Forelimb muscle (tissue), 1 donor: ENCODE results near the gene CTSK. TPM values are rescaled to one million over a fixed set of nuclear protein-coding genes. Genes with fewer than 3 reads are reported as not detected.
A peak's percentile ranks its signal among the peaks of the same experiment; 100 is the strongest.
"Not testable (repeated sequence)": the region's sequence is repeated elsewhere in the genome, so short reads cannot be mapped to it uniquely, and the experiment has no call there.

ENCODE experiments used
- DNase-seq: peaks from one replicate; pipeline ENCODE4 v3.0.0-alpha.2; 2013; ENCODE audit warnings: low read depth
- polyA plus RNA-seq: library from polyadenylated mRNA; unstranded; fragments of 120-200 nt; gene quantifications from one replicate; pipeline ENCODE4 v1.2.1, GENCODE V29; 2013; ENCODE audit not compliant: insufficient read length

Gene CTSK
- polyA plus RNA-seq, 1 donor: 57.6 TPM

DNA sequence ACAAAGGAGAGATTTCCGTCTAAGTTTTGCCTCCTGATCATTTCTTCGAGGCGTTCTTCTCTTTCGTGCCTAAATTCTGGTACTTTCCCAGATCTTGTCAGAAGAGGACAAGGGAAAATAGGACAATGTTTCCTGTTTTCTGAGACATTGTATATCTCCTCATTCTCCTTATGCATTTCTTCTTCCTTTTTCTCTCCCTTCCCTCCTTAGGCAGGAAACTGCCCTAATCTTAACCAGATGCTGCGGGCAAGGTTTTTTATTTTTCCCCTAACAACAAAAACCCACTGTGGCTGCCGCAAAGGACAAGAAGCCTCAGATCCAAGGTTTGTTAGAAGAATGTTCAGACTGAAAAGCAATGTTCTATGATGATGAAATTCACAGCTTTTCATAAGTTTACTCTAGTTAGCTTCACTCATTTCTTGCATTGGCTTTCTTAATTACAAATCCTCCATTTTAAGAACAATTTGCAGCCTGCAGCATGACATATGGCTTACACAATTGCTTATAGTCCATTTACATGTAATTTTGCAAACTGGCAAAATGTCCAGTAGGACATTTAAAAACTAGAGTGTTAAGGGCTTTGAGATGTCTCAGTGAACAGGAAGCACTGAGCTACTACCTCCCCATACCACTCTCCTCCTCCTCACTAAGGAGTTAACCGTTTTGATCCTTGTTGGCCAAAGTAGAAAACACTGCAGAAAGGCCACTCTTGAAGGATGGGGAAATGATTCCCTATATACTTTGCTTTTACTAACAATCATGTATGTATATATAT, 624 bp downstream of the CTSK start:
- DNase-seq: peak; percentile 22

DNA sequence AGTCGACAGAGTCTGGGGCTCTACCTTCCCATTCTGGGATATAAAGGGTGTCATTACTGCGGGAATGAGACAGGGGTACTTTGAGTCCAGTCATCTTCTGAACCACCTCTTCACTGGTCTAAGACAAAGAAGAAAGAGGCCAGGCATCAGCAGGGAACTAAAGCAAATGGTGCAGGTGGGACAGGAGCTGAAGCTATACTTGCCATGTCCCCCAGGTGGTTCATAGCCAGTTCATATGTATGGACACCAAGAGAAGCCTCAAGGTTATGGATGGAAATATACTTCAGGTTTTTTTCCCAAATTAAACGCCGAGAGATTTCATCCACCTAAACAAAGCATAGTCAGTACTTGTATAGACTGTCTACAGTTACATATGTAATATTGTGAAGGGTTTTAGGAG, 2.2 kb downstream of the CTSK start:
- DNase-seq: no peak

DNA sequence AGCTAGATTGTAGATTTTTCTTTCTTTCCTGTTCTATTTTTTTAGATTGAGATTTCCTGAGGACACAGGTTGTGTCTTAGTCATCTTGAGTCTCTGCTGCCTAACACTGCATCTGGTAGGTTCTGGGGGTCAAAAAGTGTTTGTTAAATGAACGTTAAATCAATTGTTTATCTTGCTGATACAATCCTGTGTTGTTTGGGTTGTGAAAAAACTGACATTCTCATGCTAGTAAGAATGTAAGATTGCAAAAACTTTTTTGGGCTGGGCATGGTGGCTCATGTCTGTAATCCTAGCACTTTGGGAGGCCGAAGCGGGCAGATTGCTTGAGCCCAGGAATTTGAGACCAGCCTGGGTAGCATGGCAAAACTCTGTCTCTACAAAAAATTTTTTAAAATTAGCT, 3.4 kb downstream of the CTSK start:
- DNase-seq: no peak

DNA sequence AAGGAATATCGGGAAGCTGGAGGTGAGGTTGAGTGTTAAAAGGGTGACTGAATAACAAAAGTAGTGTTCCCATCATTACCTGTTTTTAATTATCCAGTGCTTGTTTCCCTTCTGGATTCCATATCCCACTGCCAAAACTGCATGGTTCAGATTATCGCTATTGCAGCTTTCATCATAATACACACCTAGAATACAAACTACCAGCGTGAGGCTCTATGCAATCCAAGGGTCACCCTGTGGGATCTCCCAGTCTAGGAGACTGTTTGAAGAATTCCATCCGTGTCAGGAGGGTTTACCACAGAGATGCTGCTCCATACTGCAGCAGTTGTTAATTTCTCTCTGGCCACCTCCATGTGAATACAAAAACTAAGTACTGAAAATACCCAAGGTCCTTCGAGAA, 9.0 kb downstream of the CTSK start:
- no peak for DNase-seq

DNA sequence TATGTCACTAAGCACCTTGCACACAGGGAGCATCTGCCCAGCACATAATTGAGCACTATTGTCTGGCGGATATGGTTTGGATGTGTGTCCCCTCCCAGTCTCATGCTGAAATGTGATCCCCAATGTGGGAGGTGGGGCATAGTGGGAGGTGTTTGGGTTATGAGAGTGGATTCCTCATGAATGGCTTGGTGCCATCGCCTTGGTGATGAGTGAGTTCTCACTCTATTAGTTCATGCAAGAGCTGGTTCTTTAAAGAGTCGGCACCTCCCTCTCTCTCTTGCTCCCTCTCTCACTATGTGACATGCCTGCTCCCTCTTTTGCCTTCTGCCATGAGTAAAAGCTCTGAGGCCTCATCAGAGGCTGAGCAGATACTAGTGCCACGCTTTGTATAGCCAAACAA, 9.5 kb downstream of the CTSK start:
- DNase-seq: no peak

DNA sequence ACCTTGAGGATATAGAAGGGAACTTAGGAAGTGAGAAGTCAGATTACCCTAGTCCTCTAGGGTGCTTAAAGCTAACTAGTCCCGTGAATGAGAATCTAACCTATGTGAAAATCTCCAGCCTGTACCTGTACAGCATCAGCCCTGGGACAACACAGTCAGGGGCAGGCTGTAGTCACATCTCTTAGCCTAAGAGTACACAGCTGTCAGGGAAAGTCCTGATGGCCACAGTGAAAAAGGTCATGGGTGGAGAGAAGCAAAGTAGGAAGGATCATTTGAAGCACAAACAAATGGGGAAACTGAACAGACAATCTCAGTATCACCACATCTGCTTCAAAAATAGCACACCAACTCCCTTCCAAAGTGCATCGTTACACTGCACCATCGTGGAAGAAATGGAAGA, 11.7 kb downstream of the CTSK start:
- no peak for DNase-seq

DNA sequence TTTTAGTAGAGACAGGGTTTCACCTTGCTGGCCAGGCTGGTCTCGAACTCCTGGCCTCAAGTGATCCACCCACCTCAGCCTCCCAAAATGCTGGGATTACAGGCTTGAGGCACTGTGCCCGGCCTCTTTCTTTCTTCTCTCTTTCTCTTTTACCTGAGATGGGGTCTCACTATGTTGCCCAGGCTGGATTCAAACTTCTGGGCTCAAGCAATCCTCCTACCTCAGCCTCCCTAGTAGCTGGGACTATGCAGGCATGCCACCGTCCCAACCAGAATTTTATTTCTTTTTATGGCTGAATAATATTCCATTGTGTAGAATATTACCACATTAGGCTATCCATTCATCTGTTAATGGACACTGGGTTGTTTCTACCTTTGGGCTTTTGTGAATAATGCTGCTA, 14.3 kb downstream of the CTSK start:
- DNase-seq: not testable (repeated sequence)

DNA sequence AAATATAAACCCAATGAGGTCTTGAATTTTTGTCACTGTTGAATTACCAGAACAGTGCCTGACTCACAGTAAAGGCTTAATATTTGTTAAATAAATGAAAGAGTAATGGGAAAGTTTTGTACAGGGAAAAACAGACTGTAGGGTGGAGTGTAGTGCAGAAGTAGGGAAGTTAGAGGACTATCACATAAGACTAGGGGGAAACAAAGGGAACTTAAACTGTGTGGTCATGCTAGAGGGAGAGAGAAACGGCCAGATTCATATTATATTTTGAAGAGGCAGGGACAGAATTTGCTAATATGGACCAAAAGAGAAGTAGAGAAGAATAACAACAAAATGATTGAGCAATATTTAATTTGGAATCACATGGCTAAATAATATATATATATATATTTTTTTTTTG, 14.8 kb downstream of the CTSK start:
- DNase-seq: no peak

DNA sequence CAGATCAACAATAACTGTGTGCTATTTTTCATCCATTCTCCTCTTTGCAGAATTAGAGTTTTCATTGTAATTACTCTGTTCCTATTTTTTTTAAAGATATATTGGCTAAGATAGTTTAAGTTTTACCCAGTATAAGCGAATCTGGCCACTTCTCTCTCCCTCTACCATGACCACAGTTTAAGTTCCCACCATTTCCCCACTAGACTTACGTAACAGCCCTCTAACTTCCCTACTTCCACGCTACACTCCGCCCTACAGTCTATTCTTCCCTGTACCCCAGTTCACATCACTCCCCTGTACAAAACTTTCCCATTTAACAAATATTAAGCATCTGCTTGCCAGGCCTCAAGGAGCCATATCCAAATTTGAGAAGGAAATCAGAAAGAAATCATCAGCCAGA, 16.5 kb downstream of the CTSK start:
- DNase-seq: no peak

DNA sequence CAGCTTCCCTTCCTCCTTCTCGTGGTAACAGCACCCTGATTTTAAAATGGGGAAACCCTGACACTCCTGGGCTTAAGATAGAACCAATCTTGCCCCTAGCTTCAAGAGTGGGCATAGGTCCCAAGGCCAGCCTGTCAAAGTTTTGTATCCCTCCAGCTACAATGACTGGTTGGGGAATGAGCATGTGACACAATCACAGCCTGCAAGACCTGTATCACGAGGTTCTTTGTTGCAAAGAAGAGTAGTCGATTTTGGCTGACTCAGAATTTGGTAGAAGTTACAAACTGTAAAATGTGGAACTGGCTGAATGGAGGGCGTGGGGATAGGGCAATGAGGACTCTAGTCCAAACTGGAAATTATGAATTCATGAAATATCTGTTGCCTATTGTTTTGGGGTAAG, 18.7 kb downstream of the CTSK start:
- DNase-seq: no peak

DNA sequence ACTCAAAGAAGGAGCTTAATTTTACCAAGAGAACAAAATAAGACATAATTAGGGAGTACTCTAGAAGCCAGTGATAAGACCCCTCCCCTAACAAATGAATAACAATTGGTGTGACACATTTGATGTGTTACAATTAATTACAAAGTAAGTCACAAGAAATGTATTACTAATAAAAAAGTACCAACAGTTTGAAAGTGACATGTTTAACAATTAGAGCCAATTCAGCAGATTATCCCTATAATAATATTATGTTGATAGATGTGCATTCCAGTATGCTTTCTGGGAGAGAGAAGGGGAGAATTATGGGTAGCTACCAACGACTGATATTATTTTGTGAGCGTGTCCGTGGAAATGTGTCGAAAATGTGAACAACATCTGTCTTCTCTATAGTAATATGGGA, 19.1 kb downstream of the CTSK start:
- DNase-seq: no peak

DNA sequence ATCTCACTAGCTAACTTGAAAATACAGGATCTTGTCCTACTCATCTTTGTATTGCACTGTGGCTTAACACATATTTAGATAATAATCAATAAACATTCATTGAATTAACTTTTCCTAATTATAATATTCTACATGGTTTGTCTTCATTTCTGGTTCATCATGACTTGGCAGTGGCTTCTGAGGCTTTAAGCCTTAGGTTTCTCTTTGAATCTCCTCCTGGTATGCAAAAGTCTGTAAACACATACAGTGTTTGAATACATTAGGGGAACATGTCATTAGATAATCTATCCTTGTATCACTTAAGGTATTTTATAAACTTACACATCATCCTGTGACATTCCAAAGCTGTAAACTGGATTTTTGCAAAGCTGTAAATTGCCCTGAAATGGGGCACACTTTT, 20.6 kb downstream of the CTSK start:
- no peak for DNase-seq

DNA sequence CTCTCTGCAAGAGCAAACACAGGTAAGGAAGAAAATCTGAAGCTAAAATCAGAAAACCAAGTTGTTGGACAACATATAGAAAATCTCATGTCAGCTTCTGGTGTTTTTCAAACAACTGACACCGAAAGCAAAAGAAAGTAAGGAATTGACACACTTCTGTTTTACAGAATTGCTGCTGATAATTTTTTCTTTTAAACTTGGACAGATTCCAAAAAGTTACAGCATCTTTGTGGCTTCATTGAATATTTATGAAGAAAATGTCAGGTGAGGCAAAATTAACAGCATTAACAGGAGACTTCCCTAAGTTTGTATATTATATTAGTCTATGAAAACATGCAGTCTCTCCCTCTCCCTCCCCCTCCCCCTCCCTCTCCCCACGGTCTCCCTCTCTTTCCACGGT, 27.6 kb downstream of the CTSK start:
- DNase-seq: no peak

DNA sequence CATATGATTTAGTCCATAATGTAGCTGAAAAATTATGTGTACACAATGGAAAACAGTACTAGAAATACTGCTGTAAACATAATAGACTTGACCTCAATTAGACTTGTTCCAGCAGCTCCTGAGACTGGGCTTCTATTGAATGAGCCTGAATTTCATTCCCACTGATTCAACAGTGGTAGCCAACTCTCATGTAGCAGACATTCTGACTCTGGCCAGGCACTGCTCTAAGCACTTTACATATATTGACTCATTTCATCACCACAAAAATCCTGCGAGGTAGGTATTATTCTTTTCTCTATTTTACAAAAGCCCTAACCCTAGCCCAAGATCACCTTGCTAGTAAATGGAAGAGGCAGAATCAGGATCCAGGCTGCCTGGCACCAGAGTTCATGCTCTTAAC, 29.7 kb downstream of the CTSK start:
- no peak for DNase-seq

DNA sequence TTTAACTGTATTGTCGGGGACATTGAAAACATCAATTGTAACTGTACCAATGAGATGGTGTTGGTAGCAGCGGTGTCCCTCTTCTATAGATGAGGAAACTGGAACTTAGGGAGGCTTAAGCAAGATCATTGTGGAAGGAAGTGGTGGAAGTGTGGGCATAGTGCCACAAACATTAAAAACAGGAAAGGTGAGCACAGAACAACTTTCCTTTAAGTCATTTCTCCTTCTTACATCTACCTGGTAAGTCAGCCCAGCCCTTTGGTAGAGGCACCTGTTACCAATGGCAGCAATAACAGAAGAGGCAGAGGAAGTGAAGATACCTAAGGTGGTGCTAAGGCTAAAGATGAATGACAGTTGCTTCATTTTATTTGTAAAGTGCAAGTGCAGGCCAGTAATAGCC, 30.5 kb downstream of the CTSK start:
- no peak for DNase-seq

DNA sequence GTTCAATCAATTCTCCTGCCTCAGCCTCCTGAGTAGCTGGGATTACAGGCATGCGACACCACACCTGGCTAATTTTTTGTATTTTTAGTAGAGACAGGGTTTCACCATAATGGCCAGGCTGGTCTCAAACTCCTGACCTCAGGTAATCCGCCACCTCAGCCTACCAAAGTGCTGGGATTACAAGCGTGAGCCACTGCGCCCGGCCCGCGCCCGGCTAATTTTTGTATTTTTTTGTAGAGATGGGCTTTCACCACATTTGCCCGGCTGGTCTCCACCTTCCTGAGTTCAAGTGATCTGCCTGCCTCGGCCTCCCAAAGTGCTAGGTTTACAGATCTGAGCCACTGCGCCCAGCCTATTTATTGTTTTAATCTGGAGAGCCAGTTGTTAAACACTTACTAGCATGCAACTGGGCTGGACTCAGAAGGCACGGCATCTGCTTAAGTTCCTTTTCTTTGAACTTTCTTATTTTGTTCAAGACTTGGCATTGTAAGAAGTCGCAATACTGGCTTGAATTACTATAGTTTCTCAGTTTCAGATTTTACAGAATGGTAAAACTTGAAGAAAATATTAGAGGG, 32.0 kb downstream of the CTSK start:
- DNase-seq: not testable (repeated sequence)

DNA sequence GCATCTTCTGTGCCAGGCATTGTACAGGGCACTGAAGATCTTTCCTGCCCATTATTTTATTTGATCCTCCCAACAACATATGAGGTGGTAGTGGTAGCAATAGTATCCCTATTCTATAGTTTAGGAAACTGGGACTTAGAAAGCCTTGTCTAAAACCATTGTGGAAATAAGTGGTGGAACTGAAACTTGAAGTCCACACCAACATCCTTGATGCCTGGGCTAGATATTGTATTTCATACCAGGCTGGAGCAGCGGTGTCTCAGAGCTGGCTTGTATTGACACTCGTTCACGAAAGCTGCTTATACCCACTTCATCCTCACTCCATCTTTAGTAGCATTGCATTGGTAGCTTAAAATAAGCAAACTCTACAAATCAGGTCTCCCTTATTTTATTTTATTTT, 32.8 kb downstream of the CTSK start:
- no peak for DNase-seq

DNA sequence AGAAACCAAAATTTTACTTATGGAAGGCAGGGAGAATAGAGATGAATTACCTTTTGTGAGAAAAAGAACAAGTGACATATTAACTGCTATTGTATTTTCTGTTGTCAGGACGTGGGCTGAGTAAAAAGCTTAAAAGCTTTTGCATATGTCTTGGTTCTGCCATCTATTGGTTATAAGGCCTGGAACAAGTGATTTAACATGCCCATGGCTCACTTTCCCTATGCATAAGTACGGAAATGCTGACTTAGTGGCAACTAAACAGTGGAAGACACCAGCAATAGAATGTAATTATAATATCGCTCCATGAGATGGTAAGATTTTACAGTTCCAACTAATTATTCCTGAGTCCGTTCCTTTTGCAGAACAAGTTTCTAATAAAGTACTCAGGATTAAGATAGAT, 35.7 kb downstream of the CTSK start:
- no peak for DNase-seq

DNA sequence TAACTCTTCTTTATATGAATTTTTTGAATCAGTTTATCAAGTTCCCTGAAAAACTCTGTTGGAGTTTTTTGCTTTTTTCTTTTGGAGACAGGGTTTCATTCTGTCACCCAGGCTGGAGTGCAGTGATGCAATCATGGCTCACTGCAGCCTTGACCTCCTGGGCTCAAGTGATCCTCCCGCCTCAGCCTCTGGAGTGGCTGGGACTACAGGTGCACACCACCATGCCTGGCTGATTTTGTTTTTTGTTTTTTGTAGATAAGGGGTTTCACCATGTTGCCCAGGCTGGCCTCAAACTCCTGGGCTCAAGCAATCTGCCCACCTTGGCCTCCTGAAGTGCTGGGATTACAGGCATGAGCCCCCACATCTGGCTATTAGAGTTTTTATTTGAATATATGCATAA, 40.4 kb downstream of the CTSK start:
- DNase-seq: not testable (repeated sequence)

DNA sequence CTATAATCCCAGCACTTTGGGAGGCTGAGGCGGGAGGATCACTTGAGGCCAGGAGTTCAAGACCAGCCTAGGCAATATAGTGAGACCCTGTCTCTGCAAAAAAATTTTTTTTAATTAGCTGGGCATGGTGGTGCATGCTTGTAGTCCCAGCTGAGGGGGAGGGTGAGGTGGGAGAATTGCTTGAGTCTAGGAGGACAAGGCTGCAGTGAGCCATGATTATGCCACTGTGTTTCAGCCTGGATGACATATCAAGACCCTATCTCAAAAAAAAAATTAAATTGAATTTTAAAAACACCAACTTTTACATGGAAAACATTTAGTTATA, 42.1 kb downstream of the CTSK start:
- DNase-seq: not testable (repeated sequence)

DNA sequence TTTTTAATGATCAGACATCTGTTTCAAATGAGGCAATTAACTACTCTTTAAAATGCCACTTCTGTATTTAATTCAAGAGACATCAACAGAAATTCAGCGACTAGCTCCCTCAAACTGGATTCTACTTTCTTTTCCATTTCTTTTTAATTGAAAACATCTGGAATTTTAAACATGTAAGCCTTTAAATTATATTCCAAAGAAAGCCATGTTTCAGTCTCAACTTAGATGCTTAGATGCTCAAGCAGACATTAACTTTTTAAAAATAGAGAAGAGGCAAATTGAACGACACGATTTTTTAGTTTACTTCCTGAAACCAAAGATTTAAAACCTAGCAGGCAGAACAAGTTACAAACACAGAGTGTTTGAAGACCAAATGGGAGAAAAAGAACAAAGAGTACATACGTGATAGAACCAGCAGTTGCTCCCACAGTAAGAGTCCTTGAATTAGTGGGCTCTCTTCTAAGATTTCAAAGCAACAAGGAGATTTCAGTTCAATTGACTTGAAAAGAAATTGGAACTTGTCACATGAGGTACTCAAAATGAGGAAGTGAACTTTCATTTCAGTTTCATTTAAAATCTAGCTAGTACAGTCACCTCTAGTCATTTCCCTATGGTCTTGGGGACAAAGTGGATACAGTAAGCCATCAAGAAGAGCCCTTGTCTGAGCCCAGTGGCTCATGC, 42.6 kb downstream of the CTSK start, which contains the start of gene CTSS:
CTSS (minus strand) TSS at position 483 of the 681 bp plus-strand sequence. CDS start 1,015 bp downstream, outside the sequence.
- peak; percentile 25 for DNase-seq

DNA sequence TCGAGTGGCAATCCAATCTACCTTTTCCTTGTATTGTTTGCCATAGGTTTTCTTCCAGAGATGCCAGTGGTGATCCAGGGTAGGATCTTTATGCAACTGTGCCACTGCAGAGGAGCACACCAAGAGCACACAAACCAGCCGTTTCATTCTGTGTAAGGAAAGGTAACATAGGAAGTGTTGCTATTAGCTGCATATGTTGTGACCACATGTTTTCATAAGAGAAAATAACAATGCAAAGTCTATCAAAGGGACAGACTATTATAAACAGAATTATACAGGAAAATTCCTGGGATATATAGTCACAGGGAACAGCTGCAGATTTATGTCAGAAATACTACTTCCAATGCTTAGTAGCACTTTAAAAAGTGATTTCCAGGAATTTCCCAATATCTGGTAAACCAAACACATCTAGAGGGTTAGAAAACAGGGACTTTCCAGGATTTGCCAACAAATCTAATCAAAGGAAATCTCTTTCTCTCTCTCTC, 43.4 kb downstream of the CTSK start:
- DNase-seq: no peak

DNA sequence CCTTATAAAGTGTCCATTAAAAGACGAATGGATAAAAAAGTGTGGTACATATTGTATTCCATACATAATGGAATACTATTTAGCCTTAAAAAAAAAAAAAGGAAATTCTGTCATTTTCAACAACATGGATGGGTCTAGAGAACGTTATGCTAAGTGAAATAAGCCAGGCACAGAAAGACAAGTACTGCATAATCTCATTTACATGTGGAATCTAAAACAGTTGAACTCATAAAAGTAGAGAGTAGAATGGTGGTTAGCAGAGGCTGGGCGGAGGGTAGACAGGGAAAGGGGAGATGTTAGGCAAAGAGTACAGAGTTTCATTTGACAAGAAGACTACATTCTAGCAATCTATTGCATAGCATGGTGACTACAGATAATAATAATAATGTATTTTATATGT, 45.0 kb downstream of the CTSK start:
- DNase-seq: no peak
